Uterus (tissue), 4 donors: ENCODE results near the gene UGT1A3. TPM values are rescaled to one million over a fixed set of nuclear protein-coding genes. Genes with fewer than 3 reads are reported as not detected.

Experiments
- DNase-seq, 2 donors: peaks; one replicate each; pipeline ENCODE4 v3.0.0-alpha.2; 2019 to 2020
- H3K27ac ChIP-seq, 2 donors: fragments of 200-600 bp; sonication (generic); 1 replicate in 1 of 2; 2 replicates in 1 of 2; pipeline ENCODE4 v1.5.1; 2016 to 2018
- H3K27me3 ChIP-seq, 2 donors: fragments of 200-600 bp; sonication (generic); one replicate each; pipeline ENCODE4 v1.5.1; 2018 to 2019; ENCODE audit warnings: control low read depth in 1 of 2
- H3K36me3 ChIP-seq, 2 donors: fragments of 200-600 bp; sonication (generic); one replicate each; pipeline ENCODE4 v1.5.1; 2019; ENCODE audit warnings: control low read depth in 1 of 2
- H3K4me1 ChIP-seq, 2 donors: fragments of 200-600 bp; sonication (generic); one replicate each; pipeline ENCODE4 v1.5.1; 2018 to 2019; ENCODE audit warnings: control low read depth in 1 of 2
- H3K4me3 ChIP-seq, 2 donors: fragments of 200-600 bp; sonication (generic); 1 replicate in 1 of 2; 2 replicates in 1 of 2; pipeline ENCODE4 v1.5.1; 2018 to 2019; ENCODE audit warnings: mild to moderate bottlenecking in 1 of 2
- H3K9me3 ChIP-seq, 2 donors: fragments of 200-600 bp; sonication (generic); one replicate each; pipeline ENCODE4 v1.5.1; 2019; ENCODE audit warnings: control low read depth in 1 of 2
- POLR2A ChIP-seq, 2 donors: fragments of 450-650 bp; IDR thresholded peaks; one replicate each; pipeline ENCODE4 v1.6.1; 2016; ENCODE audit warnings: antibody characterized with exemption in 2 of 2, mild to moderate bottlenecking in 1 of 2, moderate library complexity in 1 of 2
- intact Hi-C: fragments of 100-400 bp; cut with DNase I; formaldehyde crosslinking; loops from one replicate; pipeline ENCODE4 v1.15.1; 2023; ENCODE audit warnings: low total_unique reads
- total RNA-seq, 4 donors: library from RNA; depleted of rRNA in 3 of 4; stranded (reverse); fragments of >200 nt in 3 of 4; gene quantifications; one replicate each; pipeline versions ENCODE4 v1.1.0 to v1.2.4, GENCODE V29; 2014 to 2023
- TF ChIP-seq, protein P1 (sequence below), 4 experiments: fragments of 200-600 bp in 2 of 4; fragments of 450-650 bp in 2 of 4; sonication (generic) in 2 of 4; IDR thresholded peaks; one replicate each; pipeline ENCODE4 v1.5.1; 2016 to 2019; ENCODE audit warnings: antibody characterized with exemption in 4 of 4, mild to moderate bottlenecking in 2 of 4, moderate library complexity in 1 of 4
- donor health status: DM: yes; HTN: yes; CAD: no.

The UGT1A3 gene
- total RNA-seq, 4 donors from 2014 or later, result not detected

DNA sequence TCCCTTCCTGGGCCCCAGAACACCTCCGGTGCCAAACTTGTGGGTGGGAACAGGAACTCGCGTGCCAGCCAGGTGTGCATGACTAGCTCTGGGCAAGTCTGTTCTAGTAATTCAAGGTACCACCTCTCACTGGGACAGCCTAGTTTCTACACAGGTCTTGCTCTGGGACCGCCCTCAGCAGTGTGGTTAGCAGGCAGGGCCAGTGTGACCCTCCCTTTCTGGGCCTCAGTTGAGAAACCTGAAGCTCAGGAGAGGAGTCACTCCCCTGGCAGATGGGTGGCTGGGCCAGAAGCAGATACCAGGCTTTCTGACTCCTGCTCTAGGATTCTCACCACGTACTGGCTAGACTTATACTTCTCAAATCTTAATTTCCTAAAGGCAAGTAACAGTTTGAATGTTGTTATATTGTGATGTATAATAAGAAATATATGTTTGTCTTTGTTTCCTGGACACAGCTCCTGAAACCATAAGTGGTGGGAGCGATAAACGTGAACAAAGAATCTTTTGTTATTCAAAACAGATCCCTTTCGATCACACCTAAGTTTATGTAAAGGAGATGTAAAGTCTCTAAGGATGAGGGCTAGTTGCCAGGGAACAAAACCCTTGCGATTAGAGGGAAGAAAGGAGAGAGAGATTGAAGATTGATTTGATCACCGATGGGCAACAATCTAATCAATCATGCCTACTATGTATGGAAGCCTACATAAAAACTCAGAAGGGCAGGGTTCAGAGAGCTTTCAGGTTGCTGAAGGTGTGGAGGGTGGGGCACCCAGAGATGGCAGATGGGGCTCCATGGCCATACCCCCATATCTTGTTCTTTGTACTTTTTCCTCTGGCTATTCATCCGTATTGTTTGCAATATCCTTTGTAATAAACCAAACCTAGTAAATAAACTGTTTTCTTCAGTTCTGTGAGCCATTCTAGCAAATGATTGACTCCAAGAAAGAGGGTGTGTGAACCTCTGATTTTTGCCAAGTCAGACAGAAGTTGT, 37.1 kb upstream of the UGT1A3 start:
- H3K27ac ChIP-seq, result no peak overlapping the region
- no peaks in the 10 kb centered on the region for H3K36me3 ChIP-seq
- no peaks in the 10 kb centered on the region for H3K27me3 ChIP-seq
- no peak overlapping the region for H3K4me3 ChIP-seq
- no peaks in the 10 kb centered on the region for H3K4me1 ChIP-seq
- H3K9me3 ChIP-seq, result no peaks in the 10 kb centered on the region
- TF ChIP-seq POLR2A (IDR thresholded peaks at IDR 0.05), result no peak
- TF ChIP-seq, protein P1, sequence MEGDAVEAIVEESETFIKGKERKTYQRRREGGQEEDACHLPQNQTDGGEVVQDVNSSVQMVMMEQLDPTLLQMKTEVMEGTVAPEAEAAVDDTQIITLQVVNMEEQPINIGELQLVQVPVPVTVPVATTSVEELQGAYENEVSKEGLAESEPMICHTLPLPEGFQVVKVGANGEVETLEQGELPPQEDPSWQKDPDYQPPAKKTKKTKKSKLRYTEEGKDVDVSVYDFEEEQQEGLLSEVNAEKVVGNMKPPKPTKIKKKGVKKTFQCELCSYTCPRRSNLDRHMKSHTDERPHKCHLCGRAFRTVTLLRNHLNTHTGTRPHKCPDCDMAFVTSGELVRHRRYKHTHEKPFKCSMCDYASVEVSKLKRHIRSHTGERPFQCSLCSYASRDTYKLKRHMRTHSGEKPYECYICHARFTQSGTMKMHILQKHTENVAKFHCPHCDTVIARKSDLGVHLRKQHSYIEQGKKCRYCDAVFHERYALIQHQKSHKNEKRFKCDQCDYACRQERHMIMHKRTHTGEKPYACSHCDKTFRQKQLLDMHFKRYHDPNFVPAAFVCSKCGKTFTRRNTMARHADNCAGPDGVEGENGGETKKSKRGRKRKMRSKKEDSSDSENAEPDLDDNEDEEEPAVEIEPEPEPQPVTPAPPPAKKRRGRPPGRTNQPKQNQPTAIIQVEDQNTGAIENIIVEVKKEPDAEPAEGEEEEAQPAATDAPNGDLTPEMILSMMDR (IDR thresholded peaks at IDR 0.05), result no peak
- DNase-seq, result no peak
- intact Hi-C loops, result no loop called here

DNA sequence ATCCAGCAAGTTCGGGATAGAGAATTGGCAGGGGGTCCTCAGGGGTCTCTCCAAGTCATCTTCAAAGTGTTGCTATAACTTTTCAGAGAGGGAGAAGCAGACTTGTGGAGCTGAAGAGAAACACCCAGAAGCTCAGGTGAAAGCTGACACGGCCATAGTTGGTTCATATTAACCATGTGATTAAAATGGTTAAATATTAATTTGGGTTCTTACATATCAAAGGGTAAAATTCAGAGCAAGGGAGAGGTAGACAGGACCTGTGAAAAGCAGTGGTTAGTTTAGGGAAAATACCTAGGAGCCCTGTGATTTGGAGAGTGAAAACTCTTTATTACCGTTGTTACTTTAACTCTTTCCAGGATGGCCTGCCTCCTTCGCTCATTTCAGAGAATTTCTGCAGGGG, 36.2 kb upstream of the UGT1A3 start, which contains the start of gene UGT1A6:
TSS of gene UGT1A6 (plus strand) at position 243 of the 400 bp plus-strand sequence. CDS start at position 358, 115 bp downstream.
- H3K4me1 ChIP-seq, result no peaks in the 10 kb centered on the region
- intact Hi-C loops, result no loop called here
- no peaks in the 10 kb centered on the region for H3K9me3 ChIP-seq
- H3K36me3 ChIP-seq, result no peaks in the 10 kb centered on the region
- DNase-seq, result no peak
- no peak within 1 kb of the TSS for H3K27ac ChIP-seq
- no peak within 1 kb of the TSS for H3K4me3 ChIP-seq
- TF ChIP-seq POLR2A (IDR thresholded peaks at IDR 0.05), result no peak
- TF ChIP-seq, protein P1 (IDR thresholded peaks at IDR 0.05), result no peak
- H3K27me3 ChIP-seq, result no peaks in the 10 kb centered on the region

DNA sequence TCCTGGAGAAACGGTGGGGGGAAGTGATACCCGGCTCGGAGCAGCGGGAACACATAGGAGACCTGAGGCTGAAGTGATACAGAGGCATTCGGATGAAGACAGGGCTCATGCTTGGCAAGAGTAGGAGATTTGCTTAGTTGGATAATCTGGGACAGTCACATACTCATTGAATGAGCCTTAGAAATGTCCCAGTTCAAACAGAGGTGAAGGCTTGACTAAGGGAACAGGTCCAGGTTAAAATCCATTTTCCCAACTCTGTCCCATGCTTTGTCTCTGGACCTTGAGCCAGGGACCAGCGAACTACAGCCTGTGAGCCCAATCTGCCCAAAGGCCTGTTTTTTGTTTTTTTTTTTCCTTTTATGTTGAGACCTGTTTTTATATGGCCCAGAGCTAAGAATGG, 34.9 kb upstream of the UGT1A3 start:
- no peaks in the 10 kb centered on the region for H3K36me3 ChIP-seq
- intact Hi-C loops, result no loop called here
- H3K27ac ChIP-seq, result no peak overlapping the region
- no peaks in the 10 kb centered on the region for H3K27me3 ChIP-seq
- H3K4me3 ChIP-seq, result no peak overlapping the region
- DNase-seq, result no peak
- no peaks in the 10 kb centered on the region for H3K4me1 ChIP-seq
- no peaks in the 10 kb centered on the region for H3K9me3 ChIP-seq
- TF ChIP-seq POLR2A (IDR thresholded peaks at IDR 0.05), result no peak
- TF ChIP-seq, protein P1 (IDR thresholded peaks at IDR 0.05), result no peak

DNA sequence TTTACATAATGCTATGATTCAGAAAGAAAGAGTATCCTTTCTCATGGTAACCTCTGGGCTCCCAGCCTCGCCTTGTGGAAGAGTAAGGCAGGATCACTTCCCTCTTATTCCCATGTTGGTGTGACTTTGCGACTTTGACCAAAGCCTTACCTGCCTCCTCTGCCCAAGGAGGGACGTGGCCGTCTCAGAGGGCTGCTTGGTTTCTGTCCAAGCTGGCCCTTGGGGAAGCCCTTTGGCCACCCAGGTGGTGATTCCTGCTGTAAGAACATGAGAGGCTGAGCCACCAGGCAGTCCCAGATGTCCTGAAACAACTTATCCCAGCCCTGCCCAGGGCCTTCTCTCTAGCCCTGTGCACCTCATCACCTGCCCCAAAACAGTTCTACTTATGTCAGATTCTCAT, 30.1 kb upstream of the UGT1A3 start:
- H3K4me1 ChIP-seq, result no peaks in the 10 kb centered on the region
- H3K9me3 ChIP-seq, result no peaks in the 10 kb centered on the region
- H3K27me3 ChIP-seq, result no peaks in the 10 kb centered on the region
- intact Hi-C loops, result no loop called here
- no peak for DNase-seq
- no peaks in the 10 kb centered on the region for H3K36me3 ChIP-seq
- TF ChIP-seq, protein P1 (IDR thresholded peaks at IDR 0.05), result no peak
- no peak for TF ChIP-seq POLR2A (IDR thresholded peaks at IDR 0.05)
- no peak overlapping the region for H3K27ac ChIP-seq
- no peak overlapping the region for H3K4me3 ChIP-seq

DNA sequence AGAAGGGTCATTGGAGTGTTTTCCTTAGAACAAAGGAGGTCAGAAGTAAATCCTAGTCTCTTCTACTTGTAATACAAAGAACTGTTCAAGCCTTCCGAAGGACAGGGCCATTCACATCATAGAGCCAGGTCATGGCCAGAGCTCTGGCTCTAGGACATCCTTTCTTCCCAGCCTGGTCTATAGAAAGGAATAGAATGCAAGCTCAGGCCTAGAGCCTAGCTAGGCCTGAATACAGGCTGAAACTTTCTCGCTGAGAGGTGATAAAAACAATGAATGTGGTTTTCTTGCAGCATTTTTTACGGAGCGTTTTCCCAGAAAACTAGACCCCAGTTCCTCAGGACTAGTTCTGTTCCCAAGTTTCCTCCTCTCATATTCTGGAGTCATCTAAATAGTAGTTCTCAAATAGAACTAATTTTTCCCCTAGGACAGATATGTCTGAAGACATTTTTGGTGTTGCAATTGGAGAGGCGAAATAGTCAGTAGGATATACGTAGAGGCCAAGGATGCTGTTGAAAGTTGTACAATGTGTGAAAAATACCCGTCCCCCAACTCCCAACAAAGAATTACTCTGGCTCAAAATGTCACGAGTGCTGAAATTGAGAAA, 29.3 kb upstream of the UGT1A3 start:
- Histone ChIP-seq H3K27ac (no peak overlapping the region), H3K4me1 (no peaks in the 10 kb centered on the region), H3K4me3 (no peak overlapping the region), H3K9me3 (no peaks in the 10 kb centered on the region), H3K36me3 (no peaks in the 10 kb centered on the region), H3K27me3 (no peaks in the 10 kb centered on the region)
- no peak for TF ChIP-seq POLR2A (IDR thresholded peaks at IDR 0.05)
- TF ChIP-seq, protein P1 (IDR thresholded peaks at IDR 0.05), result no peak
- no peak for DNase-seq
- intact Hi-C loops, result no loop called here
